ENCODE measurements around the gene SHROOM3. TPM values are rescaled to one million over a fixed set of nuclear protein-coding genes. Genes with fewer than 3 reads are reported as not detected.

The SHROOM3 gene
- total and polyA plus RNA-seq, 2 donors (not counting 1 experiment from before 2014, with no cell fraction given): 0.91 to 1.5 TPM

GRCh38 chr4:76781698-76782595 lies 346.9 kb downstream of the SHROOM3 start:
- Histone ChIP-seq H3K4me1 (ENCODE audit: control insufficient read depth in 2 of 2, insufficient read depth in 2 of 2, low read length in 2 of 2) (no peaks in the 10 kb centered on the region), H3K4me2 (replicated peaks; ENCODE audit: low read depth, low read length, poor library complexity, severe bottlenecking) (no peak overlapping the region), H3K79me2 (ENCODE audit: control insufficient read depth, insufficient read depth, low read length) (no peaks in the 10 kb centered on the region), H3K4me3 (ENCODE audit: control extremely low read depth in 1 of 5, extremely low read depth in 1 of 5, insufficient read depth in 1 of 5, low read depth in 2 of 5, low read length in 4 of 5) (no peak overlapping the region), H3K36me3 (replicated peaks in 1 of 2; ENCODE audit: control extremely low read depth in 1 of 2, control insufficient read depth in 1 of 2, extremely low read depth in 1 of 2, insufficient read depth in 2 of 2, low read length in 1 of 2) (no peaks in the 10 kb centered on the region), H4K20me1 (ENCODE audit: control insufficient read depth, insufficient read depth, low read length, poor library complexity, severe bottlenecking) (no peaks in the 10 kb centered on the region), H2AFZ (ENCODE audit: insufficient read depth, low read depth, low read length, poor library complexity, severe bottlenecking) (no peak overlapping the region), H3K9me3 (ENCODE audit: control extremely low read depth in 1 of 3, control insufficient read depth in 2 of 3, insufficient read depth in 1 of 3, low read length in 2 of 3) (peaks cover 0 to 2% (median 0%) of the 10 kb centered on the region in 3 donors), H3K27ac (ENCODE audit: low read length in 2 of 2) (no peak overlapping the region), H3K27me3 (replicated peaks in 1 of 4; ENCODE audit: control extremely low read depth in 1 of 4, control insufficient read depth in 3 of 4, insufficient read depth in 4 of 4, low read length in 3 of 4) (no peaks in the 10 kb centered on the region), H3K9ac (ENCODE audit: low read length) (no peak overlapping the region)
- WGBS (ENCODE audit: insufficient coverage): 97% methylated on average over 4 of the region's 7 CpGs
- Mint-ChIP-seq H3K9me3 (ENCODE audit: insufficient read depth) (no peaks in the 10 kb centered on the region), H3K4me3 (no peak overlapping the region), H3K27ac (no peak overlapping the region), H3K27me3 (peaks cover 13% of the 10 kb centered on the region), H3K4me1 (no peaks in the 10 kb centered on the region)
- CTCF ChIA-PET: interaction anchor here (0.8 to 0.9 kb wide), 2 partner anchors 24 to 1255 kb away, joined by 3 read pairs; no protein-coding TSS in a partner anchor
- no peak for ATAC-seq (ENCODE audit: low read depth)
- POLR2A ChIA-PET: no interaction called here
- no peak for TF ChIP-seq EZH2 (IDR thresholded peaks at IDR 0.05; ENCODE audit: borderline replicate concordance, insufficient read depth, low read depth, low read length, poor library complexity, severe bottlenecking)
- TF ChIP-seq, protein P1, sequence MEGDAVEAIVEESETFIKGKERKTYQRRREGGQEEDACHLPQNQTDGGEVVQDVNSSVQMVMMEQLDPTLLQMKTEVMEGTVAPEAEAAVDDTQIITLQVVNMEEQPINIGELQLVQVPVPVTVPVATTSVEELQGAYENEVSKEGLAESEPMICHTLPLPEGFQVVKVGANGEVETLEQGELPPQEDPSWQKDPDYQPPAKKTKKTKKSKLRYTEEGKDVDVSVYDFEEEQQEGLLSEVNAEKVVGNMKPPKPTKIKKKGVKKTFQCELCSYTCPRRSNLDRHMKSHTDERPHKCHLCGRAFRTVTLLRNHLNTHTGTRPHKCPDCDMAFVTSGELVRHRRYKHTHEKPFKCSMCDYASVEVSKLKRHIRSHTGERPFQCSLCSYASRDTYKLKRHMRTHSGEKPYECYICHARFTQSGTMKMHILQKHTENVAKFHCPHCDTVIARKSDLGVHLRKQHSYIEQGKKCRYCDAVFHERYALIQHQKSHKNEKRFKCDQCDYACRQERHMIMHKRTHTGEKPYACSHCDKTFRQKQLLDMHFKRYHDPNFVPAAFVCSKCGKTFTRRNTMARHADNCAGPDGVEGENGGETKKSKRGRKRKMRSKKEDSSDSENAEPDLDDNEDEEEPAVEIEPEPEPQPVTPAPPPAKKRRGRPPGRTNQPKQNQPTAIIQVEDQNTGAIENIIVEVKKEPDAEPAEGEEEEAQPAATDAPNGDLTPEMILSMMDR (IDR thresholded peaks at IDR 0.05): no peak
- DNase-seq: no peak
- intact Hi-C loops (cut with micrococcal nuclease): no loop called here

- Mint-ChIP-seq H3K9me3 (ENCODE audit: insufficient read depth) (no peaks in the 10 kb centered on the region), H3K4me3 (no peak overlapping the region), H3K4me1 (no peaks in the 10 kb centered on the region), H3K27ac (no peak overlapping the region), H3K27me3 (peaks cover 13% of the 10 kb centered on the region)
- ChIA-PET POLR2A (no interaction called here), CTCF (interaction anchor here (0.9 kb wide), 1 partner anchor 25 kb away, joined by 3 read pairs; no protein-coding TSS in a partner anchor)
- Histone ChIP-seq H4K20me1 (ENCODE audit: control insufficient read depth, insufficient read depth, low read length, poor library complexity, severe bottlenecking) (no peaks in the 10 kb centered on the region), H3K36me3 (replicated peaks in 1 of 2; ENCODE audit: control extremely low read depth in 1 of 2, control insufficient read depth in 1 of 2, extremely low read depth in 1 of 2, insufficient read depth in 2 of 2, low read length in 1 of 2) (no peaks in the 10 kb centered on the region), H3K27me3 (replicated peaks in 1 of 4; ENCODE audit: control extremely low read depth in 1 of 4, control insufficient read depth in 3 of 4, insufficient read depth in 4 of 4, low read length in 3 of 4) (peaks cover 0 to 2% (median 0%) of the 10 kb centered on the region in 4 experiments), H3K27ac (ENCODE audit: low read length in 2 of 2) (no peak overlapping the region), H3K4me3 (ENCODE audit: control extremely low read depth in 1 of 5, extremely low read depth in 1 of 5, insufficient read depth in 1 of 5, low read depth in 2 of 5, low read length in 4 of 5) (no peak overlapping the region), H3K4me1 (ENCODE audit: control insufficient read depth in 2 of 2, insufficient read depth in 2 of 2, low read length in 2 of 2) (no peaks in the 10 kb centered on the region), H3K9ac (ENCODE audit: low read length) (no peak overlapping the region), H2AFZ (ENCODE audit: insufficient read depth, low read depth, low read length, poor library complexity, severe bottlenecking) (no peak overlapping the region), H3K4me2 (replicated peaks; ENCODE audit: low read depth, low read length, poor library complexity, severe bottlenecking) (no peak overlapping the region), H3K9me3 (ENCODE audit: control extremely low read depth in 1 of 3, control insufficient read depth in 2 of 3, insufficient read depth in 1 of 3, low read length in 2 of 3) (peaks cover 0 to 3% (median 0%) of the 10 kb centered on the region in 3 donors), H3K79me2 (ENCODE audit: control insufficient read depth, insufficient read depth, low read length) (no peaks in the 10 kb centered on the region)
- no peak for ATAC-seq (ENCODE audit: low read depth)
- TF ChIP-seq, protein P1 (IDR thresholded peaks at IDR 0.05): no peak
- TF ChIP-seq EZH2 (IDR thresholded peaks at IDR 0.05; ENCODE audit: borderline replicate concordance, insufficient read depth, low read depth, low read length, poor library complexity, severe bottlenecking): no peak
- intact Hi-C loops (cut with micrococcal nuclease): no loop called here
- no peak for DNase-seq
- no CpG with 5 or more reads among the region's 1 CpG for WGBS (ENCODE audit: insufficient coverage)
These were observed 347.8 kb downstream of the SHROOM3 start for GRCh38 chr4:76782837-76783236.
